Measurements from ENCODE around the gene PCBD1. TPM values are rescaled to one million over a fixed set of nuclear protein-coding genes. Genes with fewer than 3 reads are reported as not detected.
"Not testable (repeated sequence)": the region's sequence is repeated elsewhere in the genome, so short reads cannot be mapped to it uniquely, and the experiment has no call there.

Gene PCBD1
- total and polyA plus RNA-seq, 12 donors, result 42.7 to 213 (median 137) TPM

DNA sequence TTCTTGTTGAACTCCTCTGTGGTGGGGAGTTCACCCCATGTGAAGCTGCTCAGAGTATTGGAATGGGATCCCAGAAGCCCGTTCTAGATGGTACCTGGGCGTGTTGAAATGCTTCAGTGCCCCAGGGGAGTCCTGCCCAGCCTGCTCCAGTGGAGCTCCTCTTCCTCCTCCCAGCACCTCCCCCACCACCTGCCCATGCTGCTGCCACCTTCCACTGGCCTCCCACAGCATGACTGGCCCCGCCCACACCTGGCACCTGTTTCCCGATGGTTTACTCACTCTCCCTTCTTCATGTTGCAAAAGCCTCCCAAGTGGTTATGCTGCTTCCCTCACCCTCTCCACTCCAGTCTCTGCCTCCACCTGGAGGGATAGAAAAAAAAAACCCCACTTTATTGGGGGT lies 32.2 kb upstream of the PCBD1 start:
- DNase-seq, result no peak
- Histone ChIP-seq H3K9me3 (replicated peaks in 1 of 3) (no peaks in the 10 kb centered on the region), H3K4me1 (replicated peaks in 1 of 2) (no peaks in the 10 kb centered on the region), H3K27ac (no peak overlapping the region), H3K4me3 (no peak overlapping the region), H3K36me3 (replicated peaks in 1 of 2) (no peaks in the 10 kb centered on the region), H3K27me3 (peaks cover 9% of the 10 kb centered on the region)
- 65 to 80% (median 68%) methylated on average over 4 of the region's 4 CpGs for WGBS, 4 donors
- TF ChIP-seq POLR2A (IDR thresholded peaks at IDR 0.05), result no peak
- no peak for TF ChIP-seq CTCF (IDR thresholded peaks at IDR 0.05)
- intact Hi-C loops (cut with DNase I), result loop anchor here in 1 of 2 donors (5.0 to 10.0 kb wide), 2 partner anchors 294 to 362 kb away; partner anchors contain the start of gene UNC5B

DNA sequence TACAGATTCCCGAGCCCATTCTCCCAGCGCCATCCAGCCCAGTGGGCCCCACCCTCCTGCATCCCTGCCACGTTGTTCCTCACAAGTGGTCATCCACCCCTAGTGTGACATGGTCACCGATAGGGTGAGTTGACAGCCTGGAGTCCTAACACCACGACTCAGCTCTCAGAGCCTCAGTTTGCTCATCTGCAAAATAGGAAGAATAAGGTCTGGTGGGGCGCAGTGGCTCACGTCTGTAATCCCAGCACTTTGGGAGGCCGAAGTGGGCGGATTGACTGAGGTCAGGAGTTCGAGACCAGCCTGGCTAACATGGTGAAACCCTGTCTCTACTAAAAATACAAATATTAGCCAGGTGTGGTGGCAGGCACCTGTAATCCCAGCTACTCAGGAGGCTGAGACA lies 31.5 kb upstream of the PCBD1 start:
- intact Hi-C loops (cut with DNase I), result loop anchor here in 1 of 2 donors (5.0 to 10.0 kb wide), 2 partner anchors 295 to 362 kb away; partner anchors contain the start of gene UNC5B
- H3K27ac ChIP-seq; H3K36me3 ChIP-seq (replicated peaks in 1 of 2); H3K4me1 ChIP-seq (replicated peaks in 1 of 2); DNase-seq; H3K27me3 ChIP-seq; H3K9me3 ChIP-seq (replicated peaks in 1 of 3); H3K4me3 ChIP-seq: not testable (repeated sequence)
- 79 to 89% (median 82%) methylated on average over 6 to 10 of the region's 10 CpGs for WGBS, 4 donors

DNA sequence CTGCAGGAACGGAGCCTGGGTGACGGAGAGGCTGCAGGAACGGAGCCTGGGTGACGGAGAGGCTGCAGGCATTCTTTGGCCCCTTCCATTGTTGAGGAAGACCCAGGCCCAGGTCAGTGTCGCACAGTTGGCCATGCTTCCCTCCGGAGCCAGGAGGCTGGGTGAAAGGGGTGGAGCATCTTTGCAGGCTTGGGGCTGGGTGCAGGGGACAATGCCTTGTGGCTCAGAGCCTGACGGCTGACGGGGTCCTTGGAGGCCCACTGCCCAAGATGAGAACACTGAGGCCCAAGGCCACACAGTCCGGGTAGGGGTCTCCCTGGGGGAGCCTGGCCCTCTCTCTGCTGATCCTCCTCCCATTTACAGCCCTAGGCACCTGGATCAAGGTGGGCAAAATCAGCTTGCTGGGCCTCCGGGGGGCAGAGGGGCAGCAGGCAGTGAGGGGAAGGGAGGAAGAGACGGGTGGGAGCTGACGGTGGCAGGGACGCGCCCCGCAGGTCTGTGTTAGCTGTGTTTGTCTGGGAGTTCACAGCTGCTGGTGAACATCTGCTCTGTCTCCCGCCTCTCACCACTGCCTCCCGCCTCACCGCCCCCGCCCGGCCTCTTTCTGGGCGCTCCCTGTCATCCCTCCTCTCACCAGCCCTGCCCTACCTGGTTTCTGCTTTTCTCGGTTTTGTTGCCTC lies 30.6 kb upstream of the PCBD1 start:
- no peaks in the 10 kb centered on the region for H3K36me3 ChIP-seq (replicated peaks in 1 of 2)
- WGBS, 4 donors, result 31 to 50% (median 47%) methylated on average over 14 to 22 of the region's 22 CpGs
- no peak overlapping the region for H3K27ac ChIP-seq
- intact Hi-C loops (cut with DNase I), result no loop called here
- H3K4me3 ChIP-seq, result no peak overlapping the region
- H3K27me3 ChIP-seq, result peaks cover 4% of the 10 kb centered on the region
- TF ChIP-seq CTCF (IDR thresholded peaks at IDR 0.05) (no peak), POLR2A (IDR thresholded peaks at IDR 0.05) (no peak)
- no peaks in the 10 kb centered on the region for H3K4me1 ChIP-seq (replicated peaks in 1 of 2)
- DNase-seq, result peak in 1 of 7 donors; percentile 66
- no peaks in the 10 kb centered on the region for H3K9me3 ChIP-seq (replicated peaks in 1 of 3)

GRCh38 chr10:70917635-70918034 lies 29.3 kb upstream of the PCBD1 start:
- no peaks in the 10 kb centered on the region for H3K27me3 ChIP-seq
- TF ChIP-seq POLR2A (IDR thresholded peaks at IDR 0.05), result no peak
- no peak for TF ChIP-seq CTCF (IDR thresholded peaks at IDR 0.05)
- no peak overlapping the region for H3K4me3 ChIP-seq
- intact Hi-C loops (cut with DNase I), result no loop called here
- H3K4me1 ChIP-seq (replicated peaks in 1 of 2), result no peaks in the 10 kb centered on the region
- WGBS, 4 donors, result 77 to 93% (median 80%) methylated on average over 4 to 10 of the region's 10 CpGs
- no peaks in the 10 kb centered on the region for H3K9me3 ChIP-seq (replicated peaks in 1 of 3)
- no peaks in the 10 kb centered on the region for H3K36me3 ChIP-seq (replicated peaks in 1 of 2)
- no peak overlapping the region for H3K27ac ChIP-seq
- DNase-seq, result no peak

GRCh38 chr10:70917226-70917625 lies 28.9 kb upstream of the PCBD1 start:
- Histone ChIP-seq H3K27ac (no peak overlapping the region), H3K9me3 (replicated peaks in 1 of 3) (no peaks in the 10 kb centered on the region), H3K4me1 (replicated peaks in 1 of 2) (no peaks in the 10 kb centered on the region), H3K36me3 (replicated peaks in 1 of 2) (no peaks in the 10 kb centered on the region), H3K4me3 (no peak overlapping the region), H3K27me3 (no peaks in the 10 kb centered on the region)
- 73 to 88% (median 82%) methylated on average over 5 of the region's 5 CpGs for WGBS, 4 donors
- intact Hi-C loops (cut with DNase I), result no loop called here
- DNase-seq, result no peak
- TF ChIP-seq CTCF (IDR thresholded peaks at IDR 0.05) (no peak), POLR2A (IDR thresholded peaks at IDR 0.05) (no peak)
